Stimulated activated CD4-positive, alpha-beta T cell treated with anti-CD3 and anti-CD28 coated beads, Interleukin-1b, Interleukin-23, amount 100 ng/mL, for 48 hours (primary cell): Measurements from ENCODE around the gene KCTD10.
"Not testable (repeated sequence)": the region's sequence is repeated elsewhere in the genome, so short reads cannot be mapped to it uniquely, and the experiment has no call there.

Source experiments
- DNase-seq: peaks from one replicate; pipeline ENCODE4 v3.0.0-alpha.2; 2020

The KCTD10 gene

DNA sequence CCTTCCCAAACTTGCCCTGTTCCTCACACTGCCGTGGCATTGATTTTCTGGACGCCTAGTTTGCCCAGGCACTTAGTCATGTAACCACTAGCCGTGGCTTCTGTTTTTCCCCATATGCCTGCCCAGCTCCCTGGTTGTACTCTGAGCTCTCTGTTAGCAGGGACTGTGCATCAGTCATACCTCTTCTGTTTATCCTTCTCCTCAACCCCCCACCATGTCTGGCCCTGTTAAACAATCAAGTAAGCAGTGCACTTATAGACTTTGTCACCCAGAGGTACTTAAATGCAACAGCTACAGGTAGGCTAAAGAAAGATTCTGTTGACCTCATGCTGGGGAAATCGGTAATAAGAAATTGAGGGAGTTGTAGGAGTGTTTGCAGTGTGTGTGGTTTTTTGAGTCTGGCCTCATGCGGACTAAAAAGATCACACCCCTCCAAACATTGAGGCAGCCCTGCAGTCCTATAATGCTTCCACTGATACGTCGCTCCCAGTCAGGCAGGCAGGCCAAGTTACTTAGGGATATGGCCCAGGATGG is 17.3 kb upstream of the KCTD10 start:
- DNase-seq = no peak

DNA sequence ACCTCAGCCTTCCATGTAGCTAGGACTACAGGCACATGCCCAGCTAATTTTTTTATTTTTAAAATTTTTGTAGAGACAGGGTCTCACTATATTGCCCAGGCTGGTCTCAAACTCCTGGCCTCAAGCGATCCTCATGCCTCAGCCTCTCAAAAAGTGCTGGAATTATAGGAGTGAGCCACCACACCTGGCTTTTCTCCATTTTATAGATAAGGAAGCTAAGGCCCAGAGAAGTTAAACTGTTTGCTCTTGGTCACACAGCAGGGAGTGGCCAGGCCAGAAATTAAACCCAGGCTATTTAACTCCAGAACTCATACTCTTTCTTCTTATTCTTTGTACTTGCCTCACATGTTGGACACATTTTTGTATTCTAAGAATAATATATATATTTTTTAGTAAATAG is 16.8 kb upstream of the KCTD10 start:
- no peak for DNase-seq

DNA sequence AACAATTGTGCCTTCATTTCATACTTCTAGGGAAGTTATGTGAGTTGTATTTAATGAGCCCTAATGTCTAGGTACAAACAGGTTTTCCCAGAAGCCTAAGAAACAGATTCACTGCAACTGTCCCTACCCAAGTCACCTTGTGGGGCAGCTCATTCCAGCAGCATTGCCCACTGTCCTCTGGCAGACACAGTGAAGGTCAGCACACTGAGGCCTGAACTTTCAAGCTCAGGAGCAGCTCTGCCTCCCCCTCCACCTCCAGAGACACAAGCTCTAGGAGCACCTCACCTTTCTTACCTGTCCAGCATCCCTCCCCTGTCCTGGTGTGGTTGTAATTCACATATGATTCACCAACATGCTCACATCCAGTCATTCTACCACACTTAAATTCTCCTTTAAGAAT is 16.0 kb upstream of the KCTD10 start:
- no peak for DNase-seq

DNA sequence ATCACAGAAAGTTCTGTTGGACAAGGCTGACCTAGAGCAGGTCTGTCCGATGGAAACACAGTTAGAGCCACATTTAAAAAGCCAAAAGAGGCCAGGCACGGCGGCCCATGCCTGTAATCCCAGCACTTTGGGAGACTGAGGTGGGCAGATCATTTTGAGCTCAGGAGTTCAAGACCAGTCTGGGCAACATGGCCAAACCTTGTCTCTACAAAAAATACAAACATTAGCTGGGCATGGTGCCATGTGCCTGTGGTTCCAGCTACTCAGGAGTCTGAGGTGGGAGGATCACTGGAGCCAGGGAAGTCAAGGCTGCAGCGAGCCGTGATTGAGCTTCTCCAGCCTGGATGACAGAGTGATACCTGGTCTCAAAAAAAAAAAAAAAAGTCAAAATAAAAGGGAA is 15.3 kb upstream of the KCTD10 start:
- DNase-seq = no peak

DNA sequence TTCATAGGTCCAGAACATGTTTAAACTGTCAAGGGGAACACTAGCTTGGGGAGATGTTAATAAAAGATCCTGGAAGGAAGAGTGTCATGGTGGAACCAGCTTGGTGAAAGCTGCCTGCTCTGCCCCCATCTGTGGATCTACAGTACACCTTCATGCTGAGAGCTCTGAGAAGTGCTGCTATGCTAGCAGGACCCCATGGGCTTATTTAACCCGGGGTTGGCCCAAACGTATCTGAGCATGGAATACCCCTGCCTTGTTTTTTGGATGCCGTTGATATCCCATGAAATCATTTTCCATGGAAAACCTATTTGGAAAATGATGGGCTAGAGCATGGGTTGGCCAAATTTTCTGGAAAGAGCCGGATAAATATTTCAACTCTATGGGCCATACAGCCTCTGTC is 14.6 kb upstream of the KCTD10 start:
- DNase-seq = no peak

DNA sequence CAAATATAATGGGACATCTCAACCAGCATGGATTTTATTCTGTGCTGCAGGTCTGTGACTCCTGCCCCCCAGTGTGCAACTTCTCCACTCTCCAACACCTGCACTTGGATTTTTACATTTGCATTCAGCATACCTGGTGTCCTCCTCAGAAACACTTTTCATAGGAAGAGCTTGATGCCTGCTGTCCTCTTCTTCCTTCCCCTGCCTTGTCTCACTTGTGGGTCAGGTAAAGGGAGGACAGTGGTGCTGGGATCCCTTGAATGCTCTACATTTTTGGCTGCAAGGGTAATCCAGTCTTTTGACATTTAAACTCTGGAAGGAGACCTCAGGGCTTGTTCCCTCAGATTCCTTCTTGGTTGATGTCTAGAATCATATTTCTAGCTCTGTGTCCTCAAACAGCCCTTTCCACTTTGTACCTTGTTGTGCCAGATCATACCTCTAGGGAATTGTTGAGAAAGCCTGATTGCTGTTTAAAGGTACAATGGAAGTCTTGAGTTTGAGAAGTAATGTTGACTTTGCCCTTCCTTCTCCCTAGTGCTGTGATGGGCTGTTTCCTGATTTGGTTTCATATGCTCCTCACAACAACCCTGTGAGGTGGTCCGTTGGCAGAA is 13.0 kb upstream of the KCTD10 start:
- DNase-seq = no peak

DNA sequence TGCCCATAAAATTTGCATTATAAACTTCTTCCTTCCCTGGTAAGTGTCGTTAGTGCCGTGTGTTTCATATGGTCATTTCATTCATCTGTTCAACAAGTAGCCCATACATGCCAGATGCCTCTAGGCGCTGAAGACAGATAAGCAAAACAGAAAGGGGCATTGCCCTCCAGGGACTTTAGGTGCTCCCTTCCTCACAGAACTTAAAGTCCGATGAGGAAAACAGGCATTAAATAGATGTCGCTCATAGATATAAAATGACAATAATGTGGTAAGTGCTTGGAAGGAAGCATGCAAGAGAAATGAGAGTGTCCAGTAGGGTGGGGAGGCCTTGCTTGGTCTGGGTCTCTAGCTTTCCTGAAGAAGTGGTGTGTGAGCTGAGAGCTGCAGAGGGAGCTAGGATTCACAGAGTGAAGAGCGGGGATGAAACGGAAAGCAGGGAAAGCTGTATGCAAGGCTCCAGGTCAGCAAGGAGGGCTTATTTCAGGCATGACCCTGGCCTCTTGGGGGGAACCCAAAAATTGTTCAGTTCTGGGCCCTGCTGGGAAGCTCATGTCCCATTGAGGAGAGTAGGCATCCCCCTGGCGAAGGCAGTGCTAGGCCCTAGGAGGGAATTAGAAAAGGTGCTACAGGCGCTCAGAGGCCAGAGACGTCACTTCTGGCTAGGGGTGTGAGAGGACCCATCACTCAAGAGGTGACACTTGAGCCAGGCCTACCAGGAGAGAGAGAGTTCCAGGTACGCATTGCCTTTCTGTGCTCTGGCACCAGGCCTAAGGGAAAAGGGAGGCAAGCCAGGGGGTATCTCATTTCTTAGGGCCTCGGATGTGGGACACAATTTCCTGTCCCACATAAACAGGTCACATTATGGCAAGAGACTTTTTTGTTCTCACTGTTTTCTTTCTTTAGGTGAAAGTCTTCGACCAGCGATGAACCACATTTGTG is 12.2 kb upstream of the KCTD10 start:
- no peak for DNase-seq

DNA sequence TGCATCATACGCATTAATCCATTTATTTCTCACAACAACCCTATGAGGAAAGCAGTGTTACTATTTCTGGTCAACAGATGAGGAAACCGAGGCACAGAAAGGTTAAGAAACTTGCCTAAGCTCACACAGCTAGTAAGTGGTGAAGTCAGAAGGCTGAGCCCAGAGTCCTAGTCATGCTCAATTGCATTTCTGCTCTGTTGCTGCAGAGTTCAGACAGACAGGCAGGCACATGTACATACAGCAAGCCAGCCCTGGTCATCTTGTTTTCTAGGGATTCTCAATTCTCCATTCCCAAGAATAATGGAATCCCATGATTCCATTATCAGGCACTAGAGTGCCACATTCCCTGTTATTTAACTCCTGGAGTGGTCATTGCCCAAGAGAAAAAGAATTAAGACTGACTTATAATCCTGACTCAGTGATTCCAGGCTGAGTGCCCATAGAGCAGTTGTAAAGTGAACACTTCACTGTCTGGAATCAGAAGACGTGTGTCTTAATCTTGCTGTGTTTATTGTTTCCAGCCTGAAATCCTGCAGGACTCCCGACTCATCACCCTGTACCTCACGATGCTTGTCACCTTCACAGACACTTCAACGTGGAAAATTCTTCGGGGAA is 11.1 kb upstream of the KCTD10 start:
- no peak for DNase-seq

DNA sequence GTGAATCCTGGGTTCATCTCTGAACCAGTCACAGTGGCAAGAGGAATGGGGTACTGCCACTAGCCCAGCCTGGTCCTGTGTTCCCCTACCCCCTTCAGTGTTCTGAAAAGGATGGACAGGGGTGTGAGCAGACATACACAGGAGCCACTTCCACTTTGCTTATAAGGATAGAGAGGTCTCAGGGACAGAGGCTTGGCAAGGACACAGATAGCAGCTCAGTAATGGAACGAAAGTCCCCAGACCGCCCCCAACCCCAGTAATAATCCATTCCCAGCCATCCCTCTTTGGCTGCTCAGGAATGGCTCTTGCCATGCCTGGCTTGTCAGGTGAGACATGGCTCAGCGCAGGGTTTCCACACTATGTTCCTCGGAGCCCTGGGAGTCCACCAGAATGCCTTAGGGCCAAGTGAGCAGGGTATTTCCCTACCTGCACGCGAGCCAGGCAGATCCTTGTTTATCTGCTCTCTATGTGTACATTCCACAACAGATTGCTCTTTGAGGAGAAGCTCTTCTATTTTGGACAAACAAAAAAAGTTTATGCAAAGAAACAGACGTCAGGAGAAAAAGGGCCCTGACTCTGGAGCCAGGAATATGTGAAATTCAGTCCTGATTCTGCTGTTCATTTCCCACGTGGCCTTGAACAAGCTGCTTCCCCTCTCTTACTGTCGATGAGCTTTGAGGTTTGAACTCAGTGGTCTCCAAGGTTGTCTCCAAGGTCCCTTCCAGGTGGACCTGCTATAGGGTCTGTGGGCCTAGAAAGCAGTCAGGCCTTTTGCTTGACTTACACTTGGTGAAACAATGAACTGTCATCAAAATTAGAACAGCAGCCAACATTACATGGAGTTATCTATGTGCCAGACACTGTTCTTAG is 10.3 kb upstream of the KCTD10 start:
- no peak for DNase-seq

DNA sequence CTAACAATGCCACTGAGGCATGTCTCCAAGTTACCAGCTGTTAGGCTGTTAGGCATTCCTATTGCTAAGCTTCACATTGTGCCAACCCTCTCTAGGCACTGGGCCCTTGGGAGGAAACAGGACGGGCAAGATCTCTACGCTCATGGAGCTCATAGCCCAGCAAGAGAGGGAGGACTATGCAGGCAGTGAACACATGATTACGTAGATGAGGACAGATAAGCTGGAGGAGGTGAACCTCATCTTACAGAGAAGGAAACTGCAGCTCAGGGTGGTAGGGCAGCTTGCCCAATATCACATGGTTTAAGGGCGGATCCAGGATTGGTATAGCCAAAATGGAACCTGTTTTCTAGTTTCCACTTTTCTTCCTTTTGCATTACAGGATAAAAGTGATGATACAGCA is 8.1 kb upstream of the KCTD10 start:
- DNase-seq = no peak

DNA sequence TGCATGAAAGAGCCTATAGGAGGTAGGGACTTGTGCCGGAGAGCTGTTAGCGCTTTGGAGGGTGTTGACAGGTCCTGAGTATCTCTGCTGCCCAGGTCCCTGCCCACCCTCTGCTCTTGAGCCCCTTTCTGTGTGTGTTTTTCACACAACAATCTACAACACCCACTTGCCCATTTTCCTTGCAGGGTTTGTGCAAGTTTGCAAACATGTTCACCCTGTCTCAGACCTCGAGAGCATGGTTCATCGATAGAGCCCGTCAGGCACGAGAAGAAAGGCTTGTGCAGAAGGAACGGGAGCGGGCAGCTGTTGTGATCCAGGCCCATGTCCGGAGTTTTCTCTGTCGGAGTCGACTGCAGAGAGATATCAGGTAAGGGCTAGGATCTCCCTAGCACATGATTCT is 6.2 kb upstream of the KCTD10 start:
- DNase-seq = no peak

DNA sequence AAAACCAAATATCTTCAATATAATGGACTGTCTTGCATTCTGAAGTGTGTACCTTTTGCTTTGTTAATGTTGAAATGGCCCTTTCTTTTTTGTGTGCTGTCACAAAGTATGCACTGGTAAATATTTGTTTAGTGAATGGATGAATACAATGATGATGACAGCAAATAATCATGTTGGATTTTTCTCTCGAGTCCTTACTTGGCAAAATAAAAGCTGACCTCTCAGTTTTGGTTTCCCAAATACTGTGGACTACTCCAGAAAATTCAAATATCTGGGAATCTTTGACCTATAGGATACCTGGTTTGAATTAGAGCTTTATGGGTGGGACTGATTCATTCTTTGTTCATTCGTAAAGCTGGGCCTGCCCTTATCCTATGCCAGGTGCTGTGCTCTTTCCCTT is 5.8 kb upstream of the KCTD10 start:
- DNase-seq = no peak

DNA sequence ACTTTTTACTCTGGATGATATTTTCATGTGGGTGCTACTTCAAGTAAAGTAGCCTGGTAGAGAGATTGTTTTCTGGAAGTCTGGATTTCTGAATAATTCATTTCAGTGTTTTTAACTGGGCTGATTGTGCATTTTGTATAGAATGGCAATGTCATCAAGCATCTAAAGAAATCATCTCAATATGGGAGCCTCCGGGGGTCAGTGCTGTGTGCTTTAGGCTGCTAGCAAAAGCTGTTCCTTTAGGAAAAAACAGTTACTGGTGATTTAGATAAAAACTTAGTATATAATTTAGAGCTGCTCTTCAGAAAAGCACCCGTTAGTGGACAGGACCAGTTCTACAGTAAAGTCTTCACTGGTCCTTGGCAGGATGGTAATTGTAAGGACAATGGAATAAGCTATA is 5.4 kb upstream of the KCTD10 start:
- no peak for DNase-seq

DNA sequence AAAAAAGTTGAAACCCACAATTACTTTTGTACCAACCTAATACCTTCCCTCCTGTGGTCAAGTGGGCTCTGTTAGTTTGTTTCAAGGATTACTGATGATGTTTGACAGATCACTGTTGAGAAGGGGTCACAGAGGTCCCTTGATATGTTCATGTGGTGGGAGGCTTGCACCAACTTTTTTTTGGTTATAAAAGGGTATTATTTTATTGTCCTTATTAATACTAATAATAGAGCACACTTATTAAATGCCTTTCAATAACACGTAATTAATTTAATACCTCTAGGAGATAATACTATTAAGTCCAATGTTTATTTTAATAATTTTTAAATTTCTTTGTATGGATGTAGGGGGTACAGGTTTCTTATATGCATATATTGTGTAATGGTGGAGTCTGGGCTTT is 4.8 kb upstream of the KCTD10 start:
- DNase-seq = no peak

DNA sequence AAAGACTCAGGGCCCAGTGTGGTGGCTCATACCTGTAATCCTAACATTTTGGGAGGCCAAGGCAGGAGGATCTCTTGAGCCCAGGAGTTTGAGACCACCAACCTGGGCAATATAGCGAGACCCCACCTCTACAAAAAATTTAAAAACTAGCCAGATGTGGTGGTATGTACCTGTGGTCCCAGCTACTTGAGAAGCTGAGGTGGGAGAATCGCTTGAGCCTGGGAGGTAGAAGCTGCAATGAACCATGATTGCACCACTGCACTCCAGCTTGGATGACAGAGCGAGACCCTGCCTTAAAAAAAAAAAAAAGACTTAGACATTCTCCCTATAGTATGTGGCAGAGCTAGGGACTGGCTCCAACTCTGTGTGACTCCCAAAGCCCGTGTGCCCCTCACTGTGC is 3.3 kb upstream of the KCTD10 start:
- no peak for DNase-seq

DNA sequence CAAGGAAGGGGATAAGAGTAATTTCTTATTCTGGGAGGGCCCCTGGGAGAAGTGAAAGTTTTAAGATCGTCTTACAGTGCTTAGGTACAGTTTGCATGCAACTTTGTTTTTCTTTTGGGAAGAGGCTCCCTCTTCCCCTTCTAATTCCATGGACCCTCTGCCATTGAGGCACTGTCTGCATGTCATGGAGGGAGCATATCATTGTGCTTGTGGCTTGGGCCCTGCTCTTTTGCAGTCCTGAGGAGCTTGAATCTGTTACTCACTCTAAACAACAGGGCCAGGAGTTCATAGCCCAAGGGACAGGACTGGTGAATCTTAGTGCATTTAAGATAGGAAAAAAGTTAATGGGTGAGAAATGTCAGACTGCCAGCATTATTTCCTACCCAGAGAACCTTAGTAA is 2.7 kb upstream of the KCTD10 start:
- DNase-seq = no peak

DNA sequence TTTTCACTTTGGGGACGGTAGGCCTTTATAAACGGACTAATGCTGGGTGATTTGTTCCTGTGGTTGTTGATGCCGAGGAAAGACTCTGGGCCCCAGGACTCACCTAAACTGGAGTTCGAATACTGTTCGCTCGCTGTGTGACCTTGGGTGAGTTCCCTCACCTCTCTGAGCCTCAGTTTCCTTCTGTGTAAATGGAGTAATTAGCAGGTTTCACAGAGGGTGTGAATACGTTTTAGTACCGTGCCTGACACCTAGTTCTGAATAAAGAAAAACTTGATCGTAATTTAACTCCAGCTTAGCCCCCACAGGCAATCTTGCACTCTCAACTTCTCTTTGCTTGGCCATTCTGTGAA is 839 bp upstream of the KCTD10 start:
- no peak for DNase-seq

DNA sequence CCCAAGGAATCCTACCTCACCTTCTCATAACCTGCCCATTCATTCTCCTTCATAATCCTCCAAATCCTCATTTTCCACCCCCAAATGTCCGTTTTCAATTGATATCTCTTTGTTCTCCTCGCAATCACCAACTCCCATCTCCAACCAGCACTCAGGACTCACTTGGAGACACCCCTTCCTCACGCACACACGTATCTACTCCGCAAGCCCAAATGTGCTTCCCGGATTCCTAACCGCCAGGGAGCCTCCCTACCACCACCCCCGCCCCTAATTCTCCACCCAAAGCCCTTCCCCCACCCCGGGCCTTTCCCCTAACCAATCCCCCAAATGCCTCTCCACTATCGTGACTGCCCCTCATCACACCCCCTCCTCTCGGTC is 304 bp downstream of the KCTD10 start:
- no peak for DNase-seq

DNA sequence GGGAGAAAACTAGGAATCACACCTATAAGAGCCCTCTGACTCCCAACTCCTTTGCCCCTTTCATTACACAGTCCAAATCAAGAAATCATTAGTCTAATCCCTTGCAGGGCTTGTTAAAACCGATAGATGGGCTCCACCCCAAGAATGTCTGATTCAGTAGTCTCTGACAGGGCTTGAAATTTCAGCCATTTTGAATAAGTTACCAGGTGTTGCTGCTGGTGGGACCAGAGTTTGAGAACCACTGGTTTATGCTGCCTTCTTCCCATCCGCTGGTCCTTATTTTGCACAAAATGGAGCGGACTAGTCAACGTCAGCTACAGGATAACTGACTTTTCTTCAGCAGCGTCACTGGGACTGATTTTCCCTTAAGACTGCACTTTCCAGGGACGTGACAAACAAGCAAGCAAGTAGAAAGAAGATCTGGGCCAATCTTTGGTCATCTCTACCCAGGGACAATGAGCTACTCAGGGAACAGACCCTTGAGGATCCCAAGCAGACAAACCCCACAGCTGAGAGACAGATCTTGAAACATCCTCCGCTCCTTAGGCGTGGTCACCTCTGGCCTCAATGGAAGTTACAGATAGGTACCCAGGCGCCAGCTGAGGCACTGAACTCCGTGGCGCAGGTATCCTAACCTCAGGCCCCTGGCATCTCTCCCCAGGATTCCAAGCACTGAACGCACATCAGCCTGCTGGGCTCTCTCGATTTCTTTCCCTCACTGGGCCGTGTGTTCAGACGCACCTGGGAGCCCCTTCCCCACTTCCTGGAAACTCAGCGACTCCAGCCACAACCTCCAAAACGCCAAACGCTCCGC is 900 bp downstream of the KCTD10 start:
- DNase-seq = no peak

DNA sequence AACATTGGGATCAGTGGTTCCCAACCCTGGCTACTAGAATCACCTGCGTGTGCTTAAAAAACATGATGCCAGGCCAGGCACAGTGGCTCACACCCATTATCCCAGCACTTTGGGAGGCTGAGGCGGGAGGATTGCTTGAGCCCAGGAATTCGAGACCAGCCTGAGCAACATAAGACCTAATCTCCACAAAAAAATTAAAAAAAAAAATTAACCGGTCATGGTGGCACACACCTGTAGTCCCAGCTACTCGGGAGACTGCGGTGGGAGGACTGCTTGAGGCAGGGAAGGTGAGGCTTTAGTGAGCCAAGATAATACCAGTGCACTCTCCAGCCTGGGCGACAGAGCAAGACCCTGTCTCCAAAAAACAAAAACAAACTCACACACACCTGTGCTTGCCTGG is 2.0 kb downstream of the KCTD10 start:
- no peak for DNase-seq

DNA sequence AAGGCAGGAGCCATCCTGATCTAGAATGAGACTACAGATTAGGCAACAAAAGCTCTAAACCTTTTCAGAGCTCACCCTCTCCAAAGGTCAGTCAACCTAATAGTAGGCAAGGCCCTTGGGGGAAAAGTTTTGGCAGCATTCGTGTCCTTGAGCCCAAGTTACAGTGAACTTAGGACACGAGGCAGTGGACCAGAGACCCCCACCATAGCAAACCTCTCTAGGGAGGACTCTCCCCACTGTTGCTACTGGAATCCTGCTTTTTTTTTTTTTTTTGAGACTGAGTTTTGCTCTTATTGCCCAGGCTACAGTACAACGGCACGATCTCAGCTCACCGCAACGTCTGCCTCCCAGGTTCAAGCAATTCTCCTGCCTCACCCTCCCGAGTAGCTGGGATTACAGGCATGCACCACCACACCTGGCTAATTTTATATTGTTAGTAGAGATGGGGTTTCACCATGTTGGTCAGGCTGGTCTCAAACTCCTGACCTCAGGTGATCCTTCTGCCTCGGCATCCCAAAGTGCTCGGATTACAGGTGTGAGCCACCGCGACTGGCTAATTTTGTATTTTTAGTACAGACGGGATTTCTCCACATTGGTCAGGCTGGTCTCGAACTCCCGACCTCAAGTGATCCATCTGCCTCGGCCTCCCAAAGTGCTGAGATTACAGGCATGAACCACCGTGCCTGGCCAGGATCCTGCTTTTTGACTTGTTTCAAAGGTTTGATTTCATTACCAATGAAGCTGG is 3.4 kb downstream of the KCTD10 start:
- DNase-seq = not testable (repeated sequence)
